Measurements from ENCODE around the gene PNKP. TPM values are rescaled to one million over a fixed set of nuclear protein-coding genes. Genes with fewer than 3 reads are reported as not detected.

The PNKP gene
- total RNA-seq, 1 donor from 2014 or later, result 69.3 TPM

DNA sequence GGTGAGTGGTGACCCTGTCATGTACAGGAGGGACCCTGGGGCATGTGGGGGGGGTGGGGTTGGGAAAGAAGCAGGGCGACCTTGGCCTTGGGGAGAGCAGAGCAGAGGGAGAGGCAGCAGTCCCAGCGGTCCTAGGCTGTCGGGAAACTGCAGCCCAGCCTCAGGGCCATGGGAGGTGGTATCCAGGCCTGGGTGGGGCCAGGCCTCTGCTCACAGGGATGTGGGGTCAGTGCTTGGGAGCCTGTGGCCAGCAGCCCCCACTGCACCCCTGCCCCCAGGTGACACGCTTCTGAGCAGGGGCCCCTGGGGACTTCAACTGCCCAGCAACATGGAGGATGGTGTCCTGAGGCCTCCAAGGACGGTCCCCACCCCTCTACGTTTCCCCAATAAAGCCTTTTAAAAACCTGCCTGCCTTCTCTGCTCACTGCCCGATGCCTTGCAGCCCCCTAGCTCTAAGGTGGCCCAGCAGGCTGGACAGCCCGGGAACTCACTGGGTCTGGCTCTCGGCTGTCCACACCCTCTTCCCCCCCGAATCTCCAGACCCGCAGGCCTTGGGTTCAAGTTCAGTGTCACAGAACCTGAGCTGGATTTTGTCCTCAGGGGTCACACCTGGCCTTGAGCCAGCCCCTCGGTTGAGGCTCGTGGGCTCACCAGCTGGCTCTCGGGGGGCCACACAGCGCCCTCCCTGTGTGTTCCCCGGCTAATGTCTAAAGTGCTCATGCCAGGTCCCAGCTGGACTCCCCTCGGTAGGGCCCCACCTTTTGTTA is 6.9 kb downstream of the PNKP start:
- no peak overlapping the region for H3K4me3 ChIP-seq (ENCODE audit: low read depth, low read length)
- no peaks in the 10 kb centered on the region for H3K27me3 ChIP-seq (ENCODE audit: control insufficient read depth, insufficient read depth, low read length)
- no peak for DNase-seq (ENCODE audit: low read depth)
- H3K36me3 ChIP-seq (ENCODE audit: control insufficient read depth, insufficient read depth, low read length), result peaks cover 14% of the 10 kb centered on the region
- TF ChIP-seq, protein P1, sequence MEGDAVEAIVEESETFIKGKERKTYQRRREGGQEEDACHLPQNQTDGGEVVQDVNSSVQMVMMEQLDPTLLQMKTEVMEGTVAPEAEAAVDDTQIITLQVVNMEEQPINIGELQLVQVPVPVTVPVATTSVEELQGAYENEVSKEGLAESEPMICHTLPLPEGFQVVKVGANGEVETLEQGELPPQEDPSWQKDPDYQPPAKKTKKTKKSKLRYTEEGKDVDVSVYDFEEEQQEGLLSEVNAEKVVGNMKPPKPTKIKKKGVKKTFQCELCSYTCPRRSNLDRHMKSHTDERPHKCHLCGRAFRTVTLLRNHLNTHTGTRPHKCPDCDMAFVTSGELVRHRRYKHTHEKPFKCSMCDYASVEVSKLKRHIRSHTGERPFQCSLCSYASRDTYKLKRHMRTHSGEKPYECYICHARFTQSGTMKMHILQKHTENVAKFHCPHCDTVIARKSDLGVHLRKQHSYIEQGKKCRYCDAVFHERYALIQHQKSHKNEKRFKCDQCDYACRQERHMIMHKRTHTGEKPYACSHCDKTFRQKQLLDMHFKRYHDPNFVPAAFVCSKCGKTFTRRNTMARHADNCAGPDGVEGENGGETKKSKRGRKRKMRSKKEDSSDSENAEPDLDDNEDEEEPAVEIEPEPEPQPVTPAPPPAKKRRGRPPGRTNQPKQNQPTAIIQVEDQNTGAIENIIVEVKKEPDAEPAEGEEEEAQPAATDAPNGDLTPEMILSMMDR (IDR thresholded peaks at IDR 0.05; ENCODE audit: insufficient read depth, low read length, poor library complexity, severe bottlenecking), result no peak

DNA sequence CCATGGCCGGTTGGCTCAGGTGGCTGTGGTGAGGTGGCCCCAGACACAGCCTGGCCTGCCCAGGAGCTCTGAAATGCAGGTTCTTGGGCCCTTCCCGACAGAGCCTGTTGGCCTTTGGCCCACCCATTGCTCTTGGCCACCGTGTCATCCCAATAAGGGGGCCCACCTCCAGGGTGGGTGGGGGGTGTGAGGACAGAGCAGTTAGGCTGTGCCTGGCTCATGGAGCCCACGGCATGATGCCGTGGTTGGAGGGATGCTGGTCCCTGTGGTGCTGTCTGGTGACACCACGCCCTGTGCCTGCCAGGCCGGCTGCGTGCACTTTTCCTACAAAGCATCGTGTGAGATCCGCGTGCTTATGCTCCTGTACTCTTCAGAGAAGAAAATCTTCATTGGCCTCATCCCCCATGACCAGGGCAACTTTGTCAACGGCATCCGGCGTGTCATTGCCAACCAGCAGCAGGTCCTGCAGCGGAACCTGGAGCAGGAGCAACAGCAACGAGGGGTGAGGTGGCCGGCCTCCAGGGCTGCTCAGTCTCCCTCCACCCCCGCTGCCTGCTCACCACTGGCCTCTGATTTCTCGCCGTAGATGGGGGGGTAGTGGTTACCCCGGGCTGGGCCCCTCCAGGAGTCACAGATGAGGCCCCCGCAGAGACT is 7.6 kb downstream of the PNKP start:
- Histone ChIP-seq H3K4me3 (ENCODE audit: low read depth, low read length) (no peak overlapping the region), H3K36me3 (ENCODE audit: control insufficient read depth, insufficient read depth, low read length) (peaks cover 15% of the 10 kb centered on the region), H3K27me3 (ENCODE audit: control insufficient read depth, insufficient read depth, low read length) (no peaks in the 10 kb centered on the region)
- TF ChIP-seq, protein P1 (IDR thresholded peaks at IDR 0.05; ENCODE audit: insufficient read depth, low read length, poor library complexity, severe bottlenecking), result no peak
- no peak for DNase-seq (ENCODE audit: low read depth)

DNA sequence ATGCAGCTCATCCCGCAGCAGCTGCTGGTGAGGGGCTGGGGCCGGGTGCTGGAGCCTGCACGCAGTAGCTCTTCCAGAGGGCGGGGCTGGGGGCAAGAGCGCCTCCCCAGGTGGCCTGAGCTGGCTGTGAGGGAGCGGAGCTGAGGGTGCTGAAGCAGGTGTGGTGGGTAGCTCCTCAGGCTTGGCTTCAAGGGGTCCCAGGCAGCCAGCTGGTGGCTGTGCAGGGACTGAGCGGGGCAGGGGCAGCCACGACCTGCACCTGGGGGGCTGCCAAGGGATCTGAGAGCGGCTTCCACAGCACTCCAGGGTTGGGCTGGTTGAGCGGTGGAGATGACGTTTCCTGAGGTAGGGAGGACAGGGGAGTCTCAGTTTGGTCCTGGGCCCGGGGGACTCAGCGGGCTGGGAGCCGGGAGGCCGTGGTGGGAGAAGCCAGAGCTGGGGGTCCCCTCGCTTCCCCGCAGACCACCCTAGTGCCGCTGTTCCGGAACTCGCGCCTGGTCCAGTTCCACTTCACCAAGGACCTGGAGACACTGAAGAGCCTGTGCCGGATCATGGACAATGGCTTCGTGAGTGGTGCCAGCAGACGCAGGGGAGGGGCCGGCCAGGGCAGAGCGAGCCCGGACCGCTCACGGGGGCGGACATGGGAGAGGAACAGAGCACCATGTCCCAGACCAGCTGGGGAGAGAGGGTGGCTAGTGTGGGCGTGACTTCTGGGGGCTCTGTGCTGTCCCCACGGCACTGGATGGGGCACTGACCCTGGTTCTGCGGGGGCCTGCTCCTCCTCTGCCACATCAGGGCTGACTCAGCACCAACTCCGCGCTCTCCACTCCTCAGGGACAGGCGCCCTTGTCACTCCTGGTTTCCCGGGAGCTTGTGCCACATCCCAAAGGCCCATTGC is 9.0 kb downstream of the PNKP start:
- peaks cover 14% of the 10 kb centered on the region for H3K36me3 ChIP-seq (ENCODE audit: control insufficient read depth, insufficient read depth, low read length)
- no peak overlapping the region for H3K4me3 ChIP-seq (ENCODE audit: low read depth, low read length)
- TF ChIP-seq, protein P1 (IDR thresholded peaks at IDR 0.05; ENCODE audit: insufficient read depth, low read length, poor library complexity, severe bottlenecking), result no peak
- DNase-seq (ENCODE audit: low read depth), result no peak
- no peaks in the 10 kb centered on the region for H3K27me3 ChIP-seq (ENCODE audit: control insufficient read depth, insufficient read depth, low read length)

- Histone ChIP-seq H3K27me3 (ENCODE audit: control insufficient read depth, insufficient read depth, low read length) (no peaks in the 10 kb centered on the region), H3K36me3 (ENCODE audit: control insufficient read depth, insufficient read depth, low read length) (peaks cover 14% of the 10 kb centered on the region), H3K4me3 (ENCODE audit: low read depth, low read length) (no peak overlapping the region)
- TF ChIP-seq, protein P1 (IDR thresholded peaks at IDR 0.05; ENCODE audit: insufficient read depth, low read length, poor library complexity, severe bottlenecking), result no peak
- DNase-seq (ENCODE audit: low read depth), result no peak
Observed at GRCh38 chr19:49857838-49858087, 9.6 kb downstream of the PNKP start.

DNA sequence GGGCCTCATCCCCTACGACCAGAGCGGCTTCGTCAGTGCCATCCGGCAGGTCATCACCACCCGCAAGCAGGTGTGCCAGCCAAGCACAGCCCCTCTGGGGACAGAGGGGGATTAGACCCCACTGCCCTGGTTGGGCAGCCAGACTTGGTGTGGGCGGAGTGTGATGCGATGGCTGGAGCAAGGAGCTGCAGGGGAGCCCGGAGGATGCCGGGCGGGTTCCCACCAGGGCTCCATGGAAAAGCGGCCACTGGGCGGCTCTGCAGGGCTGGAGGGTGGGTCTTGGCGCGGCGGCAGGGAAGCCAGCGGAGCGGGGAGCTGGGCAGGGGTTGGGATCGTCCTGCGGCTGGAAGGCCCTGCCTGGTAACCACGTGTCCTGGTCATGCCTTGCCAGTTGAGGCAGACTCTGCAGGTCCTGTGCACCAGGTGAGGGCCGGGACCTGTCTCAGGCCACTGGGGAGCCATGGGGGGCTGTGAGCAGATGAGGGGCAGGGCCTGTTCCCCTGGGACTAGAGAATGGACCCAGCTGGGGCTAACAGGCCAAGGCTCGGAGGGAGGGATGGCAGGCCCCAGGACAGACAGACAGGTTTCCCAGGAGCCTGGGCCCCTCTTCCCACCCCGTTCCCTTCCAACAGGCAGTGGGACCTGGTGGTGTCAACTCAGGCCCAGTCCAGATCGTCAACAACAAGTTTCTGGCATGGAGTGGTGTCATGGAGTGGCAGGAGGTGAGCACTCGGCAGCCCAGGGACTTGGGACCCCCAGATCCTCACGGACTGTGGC is 10.1 kb downstream of the PNKP start:
- TF ChIP-seq, protein P1 (IDR thresholded peaks at IDR 0.05; ENCODE audit: insufficient read depth, low read length, poor library complexity, severe bottlenecking), result no peak
- DNase-seq (ENCODE audit: low read depth), result no peak
- no peak overlapping the region for H3K4me3 ChIP-seq (ENCODE audit: low read depth, low read length)
- H3K36me3 ChIP-seq (ENCODE audit: control insufficient read depth, insufficient read depth, low read length), result peaks cover 14% of the 10 kb centered on the region
- H3K27me3 ChIP-seq (ENCODE audit: control insufficient read depth, insufficient read depth, low read length), result no peaks in the 10 kb centered on the region
